SK-N-MC (cell line): ENCODE measurements around the gene NGEF.
"Not testable (repeated sequence)": the region's sequence is repeated elsewhere in the genome, so short reads cannot be mapped to it uniquely, and the experiment has no call there.

ENCODE experiments used
- EZH2 ChIP-seq: fragments of 200-600 bp; sonication (generic); IDR thresholded peaks from one replicate; pipeline ENCODE4 v1.6.1; 2017; ENCODE audit warnings: antibody characterized with exemption
- FOXP2 ChIP-seq: optimal IDR thresholded peaks from 2 replicates; pipeline ENCODE3; 2011; ENCODE audit warnings: mild to moderate bottlenecking, moderate library complexity; ENCODE audit not compliant: insufficient read depth; ENCODE audit errors: extremely low read length, control extremely low read depth
- POLR2AphosphoS5 ChIP-seq: IDR thresholded peaks from 2 replicates; pipeline ENCODE4 v1.6.1; 2012; ENCODE audit warnings: mild to moderate bottlenecking, low read depth, low read length, borderline replicate concordance

GRCh38 chr2:233019610-233020009 lies 6.6 kb upstream of the NGEF start:
- not testable (repeated sequence) for TF ChIP-seq EZH2, POLR2AphosphoS5, FOXP2
